Stimulated activated naive CD8-positive, alpha-beta T cell treated with anti-CD3 and anti-CD28 coated beads, Interleukin-15, Interleukin-2, amounts not matched to agents 100 U/mL and 50 U/mL, for 24 hours (primary cell): ENCODE measurements around the gene ATP13A3.

Source experiments
- ATAC-seq: fragments of 150-1000 bp; cut with Tn5 transposase; one replicate; pipeline ENCODE4 v1.10.0; 2021
- DNase-seq: peaks from one replicate; pipeline ENCODE4 v3.0.0; 2021

The ATP13A3 gene

DNA sequence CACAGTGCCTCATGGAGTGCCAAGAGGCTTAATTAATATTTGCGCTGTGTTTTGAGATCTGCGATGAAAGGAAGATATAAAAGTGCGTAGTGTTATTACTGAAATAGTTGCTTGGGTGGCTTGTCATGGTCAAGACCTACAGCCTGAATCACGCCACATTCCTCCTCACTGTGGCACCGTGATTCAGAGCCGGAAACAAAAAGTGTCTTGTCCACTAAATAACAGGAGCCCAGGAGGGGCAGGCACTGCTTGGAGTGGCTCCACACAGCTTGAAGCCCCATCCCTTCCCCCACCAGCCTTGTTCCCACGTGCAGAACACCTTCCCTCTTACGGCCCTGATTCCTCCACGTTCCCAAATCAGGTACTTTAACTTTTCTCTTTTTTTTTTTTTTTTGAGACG, 116.0 kb downstream of the ATP13A3 start:
- DNase-seq (no peak), ATAC-seq (no peak)

DNA sequence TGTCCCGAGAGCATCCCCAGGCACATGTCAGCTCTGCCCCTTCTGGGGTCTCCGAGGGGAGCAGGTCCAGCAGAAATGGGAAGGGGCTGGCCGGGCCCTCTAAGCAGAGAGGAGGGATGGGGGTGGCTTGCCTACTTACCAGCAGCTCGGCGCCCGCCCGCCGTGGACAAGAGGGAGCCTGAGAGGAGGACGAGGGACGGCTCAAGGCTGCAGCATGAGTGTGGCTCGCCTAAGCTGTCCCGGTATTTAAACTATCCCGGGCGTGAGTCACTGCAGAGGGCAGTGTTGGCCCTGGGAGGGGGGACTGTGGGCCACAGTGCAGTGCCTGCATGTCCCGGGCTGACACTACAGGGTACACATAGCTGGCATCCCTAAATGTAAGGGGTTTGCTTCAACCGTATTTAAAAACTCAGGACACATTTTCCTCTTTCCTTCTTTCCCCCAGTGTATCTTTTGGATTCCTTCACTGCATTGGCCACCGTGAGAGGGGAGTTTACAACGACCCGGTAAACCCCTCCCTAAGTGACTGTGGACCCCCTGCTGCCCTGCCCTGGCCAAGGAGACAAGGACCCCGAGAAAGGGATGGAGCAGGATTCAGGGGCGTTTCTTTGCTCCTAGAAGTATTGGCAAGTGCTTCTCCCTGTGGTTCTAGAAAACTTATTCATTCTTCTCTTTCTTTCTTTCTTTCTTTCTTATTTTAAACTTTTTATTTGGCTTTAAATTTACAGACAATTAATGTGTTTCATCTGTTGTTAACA, 117.1 kb downstream of the ATP13A3 start, which contains the start of gene LRRC15:
LRRC15 (minus strand) TSS at position 222 of the 758 bp plus-strand sequence. CDS start 8,700 bp downstream, outside the sequence.
- ATAC-seq (no peak), DNase-seq (no peak)

DNA sequence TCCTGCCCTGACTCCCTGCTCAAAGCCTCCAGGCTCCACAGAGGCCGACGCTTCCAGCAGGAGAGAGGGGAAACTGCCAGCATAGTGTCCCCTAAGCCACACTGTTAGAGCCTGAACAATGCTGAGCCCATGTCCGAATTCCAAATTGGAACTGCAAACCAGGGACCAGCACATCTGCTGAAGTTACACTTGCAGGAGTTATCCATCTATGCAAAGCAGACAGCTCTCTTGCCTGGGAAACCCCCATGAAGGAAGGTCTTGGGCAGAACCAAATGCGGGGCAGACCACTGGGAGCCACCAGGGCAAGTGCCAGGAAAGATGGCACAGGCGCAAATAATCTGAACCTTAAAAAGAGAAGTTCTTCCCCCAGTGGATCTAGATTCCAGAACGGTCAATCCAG, 117.9 kb downstream of the ATP13A3 start:
- DNase-seq (no peak), ATAC-seq (no peak)

DNA sequence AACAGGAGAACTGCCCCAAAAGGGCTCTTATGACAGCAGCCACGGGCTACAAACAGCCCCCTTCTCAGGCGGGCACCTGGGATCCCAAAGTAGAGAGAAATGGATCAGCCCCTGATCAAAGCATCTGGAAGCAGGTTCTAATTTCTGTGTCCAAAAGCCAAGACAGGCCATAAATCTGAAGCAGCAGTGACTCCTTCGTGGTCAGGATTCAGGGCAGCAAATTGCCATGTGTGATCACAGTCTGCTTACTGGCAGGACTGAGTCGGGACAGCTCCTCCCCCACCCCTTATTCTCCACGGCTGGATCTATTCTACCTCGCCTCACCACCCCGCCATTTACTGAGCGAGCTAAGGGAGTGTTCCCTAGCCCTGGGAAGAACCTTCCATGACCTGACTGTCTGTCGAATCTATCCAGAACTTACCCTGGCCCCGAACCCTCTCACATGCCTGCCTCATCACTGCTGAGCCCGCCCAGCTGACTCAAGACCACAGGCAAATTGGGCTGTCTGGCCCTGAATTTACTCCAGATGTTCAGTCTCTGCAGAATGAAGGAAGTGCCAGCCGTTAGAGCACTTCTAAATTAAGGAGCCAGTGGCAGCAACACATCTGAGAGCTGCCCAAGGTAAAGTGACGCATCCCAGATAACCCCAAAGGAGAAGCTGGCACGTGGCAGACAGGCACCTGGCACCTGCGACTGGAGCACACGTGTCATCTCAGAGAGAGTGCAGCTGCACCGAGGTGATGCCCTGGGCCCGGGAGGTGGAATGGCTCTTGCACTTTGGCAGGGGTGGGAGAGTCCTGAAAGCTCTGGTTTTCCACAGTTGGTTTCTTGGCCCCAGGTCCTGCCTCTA, 118.6 kb downstream of the ATP13A3 start:
- no peak for DNase-seq

DNA sequence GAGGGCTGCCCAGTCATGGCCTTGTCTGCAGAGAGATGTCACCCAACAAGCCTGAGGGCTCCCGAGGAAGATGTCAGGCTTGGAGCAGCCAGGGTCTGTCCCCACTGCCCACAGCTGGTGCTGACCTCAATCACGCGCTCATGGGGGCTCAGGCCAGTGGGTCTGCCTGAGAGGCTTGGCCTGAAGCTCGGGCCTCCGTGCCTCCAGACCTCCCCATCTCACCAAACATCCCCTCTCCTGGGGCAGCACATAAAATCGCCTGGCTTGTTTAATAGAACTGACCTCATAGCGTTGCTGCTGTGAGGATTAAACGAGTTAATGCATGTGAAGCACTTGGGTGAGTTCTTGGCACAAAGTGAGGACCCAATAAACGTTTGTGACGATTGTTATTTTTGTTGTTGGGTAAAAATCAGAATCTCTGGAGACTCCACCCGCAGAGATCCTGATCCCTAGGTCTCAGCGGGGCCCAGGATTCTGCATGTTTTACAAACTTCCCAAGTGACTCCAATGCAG, 120.8 kb downstream of the ATP13A3 start:
- ATAC-seq (no peak), DNase-seq (no peak)

More for the DNA sequence above, 118.6 kb downstream of the ATP13A3 start:
- no peak for ATAC-seq

DNA sequence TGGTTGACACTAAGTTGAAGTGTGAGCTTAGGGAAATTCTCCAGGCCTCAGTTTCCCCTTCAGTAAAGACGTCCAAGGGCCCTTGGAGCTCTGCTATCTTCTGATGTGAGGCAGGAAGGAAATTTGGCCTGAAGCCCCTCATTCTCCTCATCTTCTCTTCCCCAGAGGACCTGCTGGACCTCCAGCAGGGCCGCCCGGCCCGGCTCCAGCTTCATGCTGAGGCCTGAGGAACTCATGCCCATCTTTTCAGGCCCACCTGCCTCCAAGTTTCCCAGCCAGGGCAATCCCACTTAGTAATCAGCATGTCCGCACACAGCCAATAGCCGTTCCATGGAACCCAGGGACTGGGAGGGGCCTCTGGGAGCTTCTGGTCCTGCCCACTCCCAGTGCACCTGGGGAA, 121.3 kb downstream of the ATP13A3 start:
- ATAC-seq, result no peak
- no peak for DNase-seq

DNA sequence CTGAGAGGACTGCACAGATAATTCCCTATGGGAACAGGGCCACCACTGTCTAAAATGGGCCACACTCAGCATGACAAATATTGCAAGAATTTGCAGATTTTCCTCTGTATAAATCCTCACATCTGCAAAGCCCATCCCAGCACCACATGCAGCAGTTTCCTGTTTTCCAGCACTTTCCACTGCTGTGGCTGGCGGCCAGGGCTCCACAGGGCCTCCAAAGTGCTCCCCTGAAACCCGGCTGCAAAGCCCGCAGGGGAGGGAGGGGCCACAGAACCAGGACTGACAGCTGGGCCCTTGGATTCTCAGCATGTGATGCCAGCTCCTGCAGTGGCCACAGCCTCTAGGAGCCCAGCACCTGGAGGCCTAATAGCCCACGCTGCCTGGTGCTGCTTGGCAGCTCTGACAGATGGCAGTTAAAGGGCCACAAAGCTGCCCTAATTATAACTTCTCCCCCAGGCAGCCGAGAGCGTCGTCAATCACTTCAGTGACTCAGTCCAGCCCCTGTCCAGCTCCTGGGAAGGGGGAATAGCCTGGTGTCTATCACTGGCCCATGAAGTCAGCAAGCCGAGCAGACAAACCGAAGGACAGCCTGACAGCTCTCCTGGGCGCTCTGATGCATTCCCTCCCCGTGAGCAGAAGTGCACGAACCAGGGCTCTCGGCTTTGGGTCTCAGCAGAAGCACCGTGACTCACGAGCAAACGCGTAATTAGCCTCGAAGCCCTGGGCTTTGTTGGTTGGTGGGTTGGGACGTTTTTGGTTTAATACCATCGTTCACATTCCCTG, 122.0 kb downstream of the ATP13A3 start:
- ATAC-seq, result no peak

DNA sequence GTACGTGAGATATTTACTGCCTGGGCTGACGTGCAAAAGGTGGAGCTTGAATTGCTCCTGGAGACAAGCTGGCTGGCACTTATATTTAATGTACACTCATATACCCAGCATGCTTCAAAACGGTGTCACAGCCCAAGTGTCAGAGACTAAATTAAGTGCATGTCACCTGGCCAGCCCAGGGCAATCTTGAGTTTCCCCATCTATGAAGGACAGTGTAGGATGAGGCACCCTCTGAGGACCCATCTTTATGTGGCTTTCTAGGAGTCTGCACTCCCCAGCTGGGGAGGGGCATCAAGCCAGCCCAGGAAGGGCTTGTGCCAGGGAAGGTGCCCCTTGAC, 122.5 kb downstream of the ATP13A3 start:
- ATAC-seq (no peak), DNase-seq (no peak)

More for the DNA sequence above, 122.0 kb downstream of the ATP13A3 start:
- no peak for DNase-seq

DNA sequence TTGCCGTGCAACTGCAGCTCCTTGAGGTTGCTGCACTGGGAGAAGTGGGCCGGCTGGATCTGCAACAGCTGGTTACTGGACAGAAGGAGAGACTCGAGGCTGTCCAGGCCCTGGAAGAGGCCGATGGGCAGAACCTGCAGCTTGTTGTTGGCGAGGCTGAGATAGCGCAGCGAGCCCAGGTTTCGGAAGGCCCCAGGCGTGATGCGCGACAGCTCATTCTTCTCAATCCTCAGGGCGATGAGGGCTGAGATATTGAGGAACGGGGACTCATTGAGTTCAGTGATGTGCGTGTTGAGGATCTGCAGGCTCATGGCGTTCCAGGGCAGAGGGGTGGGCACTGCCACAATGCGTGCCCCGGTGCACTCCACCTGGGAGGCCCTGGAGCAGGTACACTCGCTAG, 126.2 kb downstream of the ATP13A3 start:
- DNase-seq (no peak), ATAC-seq (no peak)

DNA sequence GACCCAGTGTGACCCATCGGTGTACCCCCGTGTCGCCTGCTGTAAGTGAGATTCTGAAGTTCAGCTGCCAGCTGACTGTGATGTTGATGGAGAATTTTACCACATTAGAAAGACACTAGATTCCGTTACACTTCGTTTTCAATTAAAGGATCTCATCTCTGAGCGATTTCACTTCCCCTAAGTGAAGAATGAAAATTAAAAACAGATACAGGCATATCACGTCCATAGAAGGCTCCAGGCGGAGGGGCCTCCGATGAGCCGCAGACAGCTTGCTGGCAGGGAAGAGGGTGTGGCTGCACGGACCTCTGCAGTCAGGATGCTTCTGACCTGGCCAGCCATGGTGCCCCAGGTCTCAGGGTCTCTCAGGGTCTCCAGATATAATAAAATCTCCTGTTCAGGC, 129.1 kb downstream of the ATP13A3 start:
- ATAC-seq (no peak), DNase-seq (no peak)

DNA sequence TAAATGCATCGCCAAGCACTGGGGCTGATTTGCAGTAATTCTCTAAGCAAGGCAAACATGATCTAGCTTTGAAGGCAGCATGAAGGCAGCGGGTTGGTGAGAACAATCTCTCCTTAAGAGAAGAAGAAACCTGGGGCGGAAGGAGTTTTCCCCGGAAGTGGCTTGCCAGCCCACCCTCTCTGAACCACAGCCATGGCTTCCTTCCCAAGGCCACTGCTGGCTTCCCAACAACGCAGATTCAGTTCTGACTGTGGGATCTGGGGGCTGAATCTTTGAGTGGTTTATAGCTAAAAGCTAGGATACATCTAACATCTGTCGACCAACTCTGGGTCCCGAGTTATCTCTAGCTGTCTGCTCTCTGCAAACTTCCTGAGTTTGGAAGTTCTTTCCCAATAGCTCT, 131.4 kb downstream of the ATP13A3 start:
- ATAC-seq, result no peak
- no peak for DNase-seq

DNA sequence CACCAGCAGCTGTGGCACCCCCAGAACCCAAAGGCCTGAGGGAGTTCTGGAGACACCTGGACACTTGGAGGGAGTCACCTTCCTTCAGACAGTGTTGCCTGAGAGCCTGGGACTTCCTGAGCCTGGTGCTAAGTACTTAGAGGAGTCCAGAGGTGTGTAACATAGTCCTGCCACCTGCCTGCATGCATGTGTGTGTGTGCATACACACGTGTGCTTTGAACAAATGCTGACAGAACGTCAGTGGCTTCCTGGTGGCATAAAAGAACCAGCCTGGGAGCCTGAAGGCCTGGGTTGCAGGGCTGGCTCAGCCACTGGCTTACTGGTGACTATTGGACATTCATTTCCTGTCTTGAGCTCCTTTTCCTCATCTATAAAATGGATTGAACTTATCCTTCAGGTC, 132.5 kb downstream of the ATP13A3 start:
- DNase-seq, result no peak
- no peak for ATAC-seq
